Right forelimb (tissue), 1 donor: ENCODE measurements around the gene TEPSIN.
A peak's percentile ranks its signal among the peaks of the same experiment; 100 is the strongest.

Source experiments
- DNase-seq: peaks from one replicate; pipeline ENCODE4 v3.0.0-alpha.2; 2018

TEPSIN gene

GRCh38 chr17:81249223-81250040, 10.6 kb upstream of the TEPSIN start:
- DNase-seq: no peak

GRCh38 chr17:81248649-81249048, 9.8 kb upstream of the TEPSIN start:
- DNase-seq: no peak

DNA sequence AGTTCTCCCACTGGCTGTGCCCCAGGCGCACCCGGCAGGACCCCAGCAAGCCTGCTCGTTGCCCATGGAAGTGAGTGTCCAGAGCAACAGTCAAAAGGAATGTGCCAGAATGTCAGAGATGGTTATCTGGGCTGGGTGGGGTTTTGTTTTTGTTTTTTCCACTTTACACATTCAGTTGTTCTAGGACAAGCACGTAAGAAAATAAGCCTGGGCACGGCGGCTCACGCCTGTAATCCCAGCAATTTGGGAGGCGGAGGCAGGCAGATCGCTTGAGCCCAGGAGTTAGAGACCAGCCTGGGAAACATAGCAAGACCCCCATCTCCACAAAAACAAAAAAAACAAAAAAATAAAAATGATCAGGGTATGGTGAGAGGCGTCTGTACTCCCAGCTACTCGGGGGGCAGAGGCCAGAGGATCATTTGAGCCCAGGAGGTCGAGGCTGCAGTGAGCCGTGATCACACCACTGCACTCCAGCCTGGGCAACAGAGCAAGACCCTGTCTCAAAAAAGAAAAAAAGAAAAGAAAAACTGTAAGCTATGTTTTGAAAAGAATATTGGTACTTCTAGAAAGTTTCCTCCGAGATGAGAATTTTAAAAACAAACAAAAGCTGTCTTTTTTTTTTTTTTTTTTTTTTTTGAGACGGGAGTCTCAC, 8.6 kb upstream of the TEPSIN start:
- DNase-seq: no peak

- no peak for DNase-seq
These were observed 8.0 kb upstream of the TEPSIN start for GRCh38 chr17:81246679-81247338.

DNA sequence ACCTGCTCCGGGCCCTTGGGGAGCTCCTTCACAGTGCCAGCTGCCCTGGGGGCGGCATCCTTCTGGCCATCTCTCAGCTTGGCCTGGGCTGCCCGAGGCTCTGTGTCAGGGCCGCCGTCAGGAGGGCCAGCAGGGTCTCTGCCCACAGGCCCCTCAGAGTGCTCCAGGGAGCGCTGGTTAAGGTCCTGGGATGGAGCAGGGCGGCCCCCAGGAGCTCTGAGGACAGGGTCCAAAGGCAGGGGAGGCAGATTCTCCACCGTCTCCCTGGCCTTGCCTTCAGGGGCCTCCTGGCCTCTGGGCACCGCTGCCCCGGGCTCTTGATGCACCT, 7.5 kb upstream of the TEPSIN start:
- no peak for DNase-seq

DNA sequence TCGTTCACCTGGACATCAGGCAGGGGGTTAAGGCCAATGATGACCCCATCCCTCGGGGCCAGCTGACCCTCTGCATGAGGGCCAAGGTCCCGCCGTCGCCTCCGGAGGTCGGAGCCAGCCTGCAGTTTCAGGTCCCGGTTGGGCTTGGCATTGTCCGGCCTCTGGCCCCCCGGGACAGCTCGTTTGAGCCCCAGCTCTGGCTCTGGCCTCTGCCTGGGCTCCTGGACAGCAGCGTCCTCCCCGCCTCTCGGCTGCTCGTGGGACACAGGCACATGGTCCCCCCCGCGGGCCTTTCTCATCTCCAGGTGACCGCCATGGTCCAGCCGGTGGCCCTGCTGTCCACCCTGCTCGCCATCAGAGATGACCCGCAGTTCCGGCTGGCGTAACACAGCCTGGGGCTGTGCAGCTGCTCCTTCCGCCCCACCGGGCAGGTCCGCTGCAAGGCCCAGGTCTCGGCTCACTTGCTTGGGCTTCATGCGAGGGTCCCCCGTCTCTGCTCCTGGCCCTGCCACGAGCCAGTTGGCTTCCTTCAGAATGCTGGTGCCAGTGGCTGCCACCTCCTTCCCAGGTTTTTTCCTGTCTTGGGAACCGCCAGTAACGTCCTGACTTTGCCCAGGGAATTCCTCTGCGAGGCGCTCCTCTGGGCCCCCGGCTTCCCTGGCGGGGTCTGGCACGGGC, 6.9 kb upstream of the TEPSIN start:
- no peak for DNase-seq

DNA sequence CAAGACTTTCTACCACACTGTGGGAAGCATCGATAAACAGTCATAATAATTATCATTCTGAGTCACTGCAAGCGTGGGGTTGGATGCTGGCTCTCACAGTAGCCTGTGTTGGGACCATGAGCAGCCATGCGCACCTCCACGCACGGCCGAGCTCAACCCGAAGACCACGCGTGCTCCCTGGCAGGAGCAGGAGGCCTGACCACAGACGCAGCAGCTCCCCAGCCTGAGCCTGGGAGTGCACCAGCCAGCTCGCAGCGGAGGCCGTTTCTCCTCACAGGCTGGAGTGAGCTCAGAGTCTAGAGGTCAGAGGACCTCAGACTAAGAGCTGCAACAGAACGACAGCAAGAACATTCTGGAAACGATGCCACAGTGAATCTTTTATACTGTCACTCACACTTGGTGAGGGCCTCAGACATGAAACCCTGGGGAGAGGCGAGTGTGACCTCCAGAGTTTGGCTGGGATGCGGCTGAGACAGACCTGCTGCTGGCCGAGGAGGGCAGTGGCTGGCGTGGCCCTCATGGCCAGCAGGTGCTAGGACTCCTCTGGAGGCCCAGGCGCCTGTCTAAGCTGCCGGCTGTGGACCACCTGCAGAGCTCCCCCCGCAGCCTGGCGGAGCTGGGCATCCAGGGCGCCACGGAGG, 6.3 kb upstream of the TEPSIN start:
- DNase-seq: no peak

- DNase-seq: no peak
These were observed 5.6 kb upstream of the TEPSIN start for GRCh38 chr17:81244358-81245023.

DNA sequence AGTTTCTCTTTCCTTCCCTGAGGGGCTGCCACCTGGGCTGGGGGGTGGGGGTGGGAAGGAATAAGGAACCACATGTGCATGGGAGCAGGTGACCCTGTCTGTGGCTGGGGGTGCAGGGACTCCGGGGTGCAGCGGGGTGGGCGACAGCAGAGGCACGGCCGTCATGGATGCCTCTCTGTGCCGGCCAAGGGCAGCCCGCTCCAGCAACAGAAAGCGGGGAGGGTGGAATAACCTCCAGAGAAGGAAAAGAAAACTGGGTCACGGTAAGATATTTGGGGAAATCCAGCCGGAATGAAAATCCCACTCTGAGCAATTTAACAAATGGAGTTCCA, 4.4 kb upstream of the TEPSIN start:
- no peak for DNase-seq

- no peak for DNase-seq
These were observed 3.8 kb upstream of the TEPSIN start for GRCh38 chr17:81242421-81243332.

DNA sequence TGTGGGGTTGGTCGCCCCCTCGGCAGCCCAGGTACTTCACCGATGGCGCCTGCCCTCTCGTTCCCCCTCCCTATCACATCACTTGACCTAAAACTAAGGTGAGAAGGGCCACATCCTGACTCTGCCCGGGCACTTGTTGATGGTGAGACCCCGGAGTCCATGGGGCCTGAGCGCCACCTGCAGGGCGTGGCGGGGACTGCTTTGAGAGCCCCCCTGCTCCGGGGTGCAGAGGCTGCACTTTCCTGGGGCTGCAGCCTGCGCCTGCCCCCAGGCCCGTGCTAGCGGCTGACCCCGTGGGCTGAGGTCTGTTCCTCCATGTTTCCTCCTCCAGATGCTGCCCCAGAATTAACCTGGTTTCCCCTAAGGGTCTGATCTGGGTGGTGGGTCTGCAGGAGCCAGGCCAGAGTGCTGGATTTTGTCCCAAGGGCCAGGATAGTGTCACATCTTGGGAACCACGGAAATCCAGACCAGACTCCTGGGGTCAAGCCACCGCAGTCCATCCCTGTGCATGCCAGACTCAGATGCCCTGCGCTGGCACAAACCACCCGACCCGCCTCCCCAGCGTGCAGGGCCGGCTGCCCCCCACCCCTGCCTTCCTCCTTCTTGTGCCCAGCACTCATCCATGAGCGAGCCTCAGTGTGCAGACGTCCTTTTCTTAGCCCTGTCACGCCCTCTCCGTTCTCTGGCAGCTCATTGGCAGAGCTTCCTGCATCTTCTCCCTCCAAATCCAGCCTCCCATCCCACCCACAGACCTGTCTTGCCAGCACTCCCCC, 3.0 kb upstream of the TEPSIN start:
- peak; percentile 71 for DNase-seq

DNA sequence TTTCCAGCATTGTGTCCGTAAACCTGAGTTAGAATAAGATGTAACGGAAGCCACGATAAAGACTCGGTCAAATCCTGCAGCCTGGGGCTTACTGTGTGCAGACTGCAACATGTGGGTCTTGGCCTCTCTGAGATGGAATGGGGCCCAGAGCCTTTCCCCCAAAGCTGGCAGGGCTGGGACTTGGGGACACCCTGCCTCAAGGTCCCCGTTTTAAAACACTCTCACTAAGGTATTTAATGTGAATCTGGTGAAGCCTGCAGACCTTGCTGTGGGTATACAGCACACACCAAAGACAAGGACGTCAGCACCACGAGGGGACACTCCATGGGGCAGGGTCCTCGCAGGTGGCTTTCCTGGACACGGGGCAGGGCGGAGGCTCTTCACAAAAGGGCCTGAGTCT, 2.3 kb upstream of the TEPSIN start:
- no peak for DNase-seq

GRCh38 chr17:81240761-81241160, 1.9 kb upstream of the TEPSIN start:
- no peak for DNase-seq

DNA sequence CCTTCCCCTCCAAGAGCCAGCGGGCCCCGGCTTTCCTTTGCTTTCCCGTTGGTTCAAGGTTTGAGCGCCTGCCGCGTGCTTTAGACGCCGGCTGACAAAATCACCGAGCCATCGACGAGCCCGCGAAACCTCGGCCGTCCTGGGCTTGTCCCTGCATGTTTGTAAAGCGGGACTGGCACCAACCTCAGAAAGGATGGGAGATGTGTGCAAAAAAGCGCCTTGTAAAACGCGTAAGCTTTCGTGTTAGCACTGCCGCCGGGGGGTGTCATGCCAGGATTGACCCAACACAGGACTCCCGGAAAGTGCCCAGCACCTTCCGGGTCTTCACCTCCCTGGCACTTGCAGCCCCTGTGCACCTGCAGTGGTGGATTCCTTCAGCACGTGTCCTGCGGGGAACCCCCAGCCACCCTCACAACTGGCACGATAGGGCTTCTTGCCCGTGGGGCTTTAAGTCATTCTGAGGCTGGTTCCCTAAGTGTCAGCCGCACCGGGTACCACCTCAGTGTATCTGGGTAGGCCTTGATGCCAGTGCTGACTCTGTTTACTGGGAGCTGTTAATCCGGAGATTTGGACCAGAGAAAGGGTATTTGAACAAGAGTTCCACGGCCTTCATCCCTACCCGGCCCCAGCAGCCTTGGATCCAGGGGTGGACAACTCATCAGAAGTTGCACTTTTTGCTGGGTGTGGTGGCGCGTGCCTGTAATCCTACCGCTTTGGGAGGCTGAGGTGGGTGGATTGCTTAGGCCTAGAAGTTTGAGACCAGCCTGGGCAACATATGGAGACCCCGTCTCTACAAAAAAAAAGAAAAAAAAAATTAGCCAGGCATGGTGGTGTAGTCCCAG, 1.1 kb upstream of the TEPSIN start:
- no peak for DNase-seq

GRCh38 chr17:81238490-81238814, 403 bp downstream of the TEPSIN start:
- no peak for DNase-seq

DNA sequence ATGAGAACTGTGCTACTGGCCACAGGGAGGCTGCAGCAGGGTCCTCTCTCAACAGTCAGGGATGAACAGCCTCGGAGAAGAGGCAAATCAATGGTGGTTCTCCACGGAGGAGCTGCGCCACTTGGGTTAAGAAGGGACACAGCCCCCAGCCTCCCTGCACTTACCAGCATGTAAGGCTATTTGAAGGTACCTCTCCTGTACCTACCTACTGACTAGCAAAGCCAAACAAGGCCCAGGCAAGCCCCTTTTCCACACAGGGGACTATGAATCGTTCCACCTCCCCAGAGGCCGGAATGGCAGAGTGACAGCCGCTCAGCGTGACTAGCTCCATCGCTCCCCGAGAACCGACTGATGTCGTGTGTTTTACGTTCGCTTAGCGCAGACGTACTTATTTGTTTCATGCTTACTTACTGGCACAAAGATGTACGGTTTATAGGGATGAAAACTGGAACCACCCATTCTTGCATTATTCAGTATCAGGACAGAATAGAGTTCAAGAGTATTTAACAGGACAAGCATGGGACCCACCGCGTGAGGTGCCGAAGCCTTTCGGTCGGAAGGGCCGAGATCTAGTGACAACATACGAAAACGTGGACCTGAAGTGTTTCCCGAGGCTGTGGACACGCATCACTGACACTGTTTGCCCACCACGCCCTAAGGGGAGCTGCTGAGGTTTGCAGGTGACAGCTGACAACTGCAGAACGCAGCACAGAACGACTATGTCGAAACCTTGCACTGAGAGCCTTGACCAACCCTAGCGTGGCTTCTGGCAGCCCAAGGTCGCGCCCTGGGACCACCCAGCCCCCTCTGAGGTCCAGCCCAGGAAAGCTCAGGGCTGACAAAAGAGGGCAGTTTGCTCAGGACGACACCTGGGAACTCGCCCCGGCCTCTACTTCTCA, 1.0 kb downstream of the TEPSIN start:
- DNase-seq: no peak

GRCh38 chr17:81236784-81237183, 2.1 kb downstream of the TEPSIN start:
- DNase-seq: no peak

- DNase-seq: no peak
These were observed 2.8 kb downstream of the TEPSIN start for GRCh38 chr17:81235822-81236740.
